ENCODE data around the gene SDCCAG8.

The SDCCAG8 gene

DNA sequence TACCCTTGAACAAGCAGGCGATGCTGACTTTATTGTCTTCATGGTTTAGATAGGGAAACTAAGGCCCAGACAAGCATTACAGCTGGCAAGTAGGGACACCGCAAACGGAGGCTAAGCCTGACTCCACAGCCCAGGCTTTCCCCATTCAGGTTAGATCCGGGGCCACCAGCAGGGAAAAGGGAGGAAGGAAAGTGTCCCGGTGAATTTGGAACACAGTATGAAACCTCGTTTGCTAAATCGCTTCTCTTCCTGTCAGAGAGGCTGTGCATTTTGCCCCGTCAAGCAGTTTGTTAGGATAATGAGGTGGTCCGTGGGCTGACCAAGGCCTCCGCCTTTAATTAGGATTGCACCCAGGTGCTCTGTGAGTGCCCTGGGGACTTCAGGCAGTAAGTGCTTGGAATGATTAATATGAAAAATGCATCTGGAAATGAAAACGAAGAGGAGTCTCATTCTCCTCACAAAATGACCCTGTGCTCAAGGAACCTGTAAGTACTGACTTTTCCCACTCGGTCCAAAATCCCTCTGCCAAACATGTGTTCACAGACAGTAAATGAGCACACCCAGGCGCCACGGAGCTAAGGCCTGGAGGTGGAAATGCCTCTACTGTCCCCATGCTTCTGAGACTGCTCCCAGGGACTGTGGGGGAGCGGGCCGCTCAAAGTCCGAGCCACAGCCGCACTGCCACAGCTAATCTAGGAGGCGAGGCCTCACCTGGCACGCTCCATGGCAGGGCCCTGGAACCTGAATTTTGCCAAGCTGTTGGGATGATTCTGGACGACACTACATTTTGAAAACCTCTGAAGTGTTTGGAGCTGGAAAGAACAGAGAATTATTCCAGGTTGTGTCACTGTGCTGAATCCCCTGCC is 234.1 kb downstream of the SDCCAG8 start:
- DNase-seq: no peak

- DNase-seq: no peak
Measured at GRCh38 chr1:243490748-243491686, 235.2 kb downstream of the SDCCAG8 start.

DNA sequence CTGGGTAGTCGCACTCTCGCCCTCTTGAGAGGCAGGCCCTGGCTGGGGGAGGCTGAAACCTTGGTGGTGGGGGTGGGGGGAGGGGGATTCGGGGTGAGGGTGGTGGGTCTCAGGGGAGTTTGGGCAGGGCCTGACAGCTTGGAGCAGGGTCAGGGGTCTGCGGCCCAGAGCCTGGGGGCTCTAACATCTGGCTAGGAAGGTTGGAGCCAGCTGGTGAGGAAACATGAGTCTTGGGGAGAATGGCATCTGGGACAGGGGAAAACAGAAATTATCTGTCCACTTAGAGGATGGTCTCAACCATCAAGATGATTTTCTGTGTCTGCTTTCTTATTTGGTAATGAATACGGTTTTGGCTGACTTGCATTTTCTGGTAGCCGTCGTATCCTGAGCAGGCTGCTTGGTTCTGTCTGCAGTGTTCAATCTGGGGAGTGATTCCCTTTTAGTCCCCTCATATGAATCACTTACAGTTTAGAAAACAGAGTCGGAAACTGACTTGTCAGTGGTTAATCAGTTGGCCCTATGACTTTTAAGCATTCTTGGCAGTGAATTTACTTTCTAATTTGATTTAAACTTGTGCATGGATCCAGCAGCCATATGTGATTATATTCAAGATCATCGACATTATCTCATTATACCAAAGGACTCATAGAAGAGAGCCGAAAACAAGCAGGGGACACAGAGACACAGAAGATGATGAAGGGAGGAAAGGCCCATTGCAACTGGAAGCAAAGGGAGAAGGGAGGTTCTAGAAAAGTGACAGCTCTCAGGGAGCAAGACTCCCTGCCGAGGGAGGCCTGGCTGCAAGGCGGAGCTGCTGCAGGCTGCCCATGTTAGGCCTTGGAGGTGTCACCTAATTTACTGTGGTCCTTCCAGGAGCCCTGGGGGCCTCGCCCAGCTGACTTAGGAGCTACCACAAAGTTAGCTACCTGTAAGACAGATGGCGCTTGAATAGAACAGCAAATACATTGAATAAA is 237.6 kb downstream of the SDCCAG8 start:
- no peak for DNase-seq

GRCh38 chr1:243494741-243495431 is 239.0 kb downstream of the SDCCAG8 start:
- DNase-seq: no peak

GRCh38 chr1:243495442-243496186 is 239.8 kb downstream of the SDCCAG8 start:
- DNase-seq: no peak

DNA sequence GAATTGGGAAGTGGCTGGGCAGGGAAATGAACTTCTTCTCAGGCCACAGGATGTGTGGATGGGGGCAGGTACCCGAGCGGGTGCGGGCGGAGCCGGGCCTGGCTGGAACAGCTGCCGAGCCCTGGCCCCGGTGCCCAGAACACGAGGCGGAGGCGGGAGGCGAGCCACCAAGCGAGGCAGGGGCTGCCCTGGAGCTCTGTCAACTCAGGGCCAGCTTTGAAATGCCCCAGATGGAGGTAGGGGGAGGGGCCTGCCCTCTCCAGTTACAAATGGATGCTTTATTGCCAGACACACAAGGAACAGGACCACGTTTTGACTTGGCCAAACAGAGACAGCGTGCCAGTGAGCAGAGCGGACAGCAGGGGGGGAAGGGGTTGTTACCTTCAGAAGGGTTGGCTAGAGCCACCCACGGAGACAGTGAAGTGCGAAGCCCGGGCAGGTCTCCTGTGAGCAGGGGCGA is 240.4 kb downstream of the SDCCAG8 start:
- DNase-seq: no peak

- no peak for DNase-seq
Measured at GRCh38 chr1:243496806-243497205, 241.0 kb downstream of the SDCCAG8 start.

DNA sequence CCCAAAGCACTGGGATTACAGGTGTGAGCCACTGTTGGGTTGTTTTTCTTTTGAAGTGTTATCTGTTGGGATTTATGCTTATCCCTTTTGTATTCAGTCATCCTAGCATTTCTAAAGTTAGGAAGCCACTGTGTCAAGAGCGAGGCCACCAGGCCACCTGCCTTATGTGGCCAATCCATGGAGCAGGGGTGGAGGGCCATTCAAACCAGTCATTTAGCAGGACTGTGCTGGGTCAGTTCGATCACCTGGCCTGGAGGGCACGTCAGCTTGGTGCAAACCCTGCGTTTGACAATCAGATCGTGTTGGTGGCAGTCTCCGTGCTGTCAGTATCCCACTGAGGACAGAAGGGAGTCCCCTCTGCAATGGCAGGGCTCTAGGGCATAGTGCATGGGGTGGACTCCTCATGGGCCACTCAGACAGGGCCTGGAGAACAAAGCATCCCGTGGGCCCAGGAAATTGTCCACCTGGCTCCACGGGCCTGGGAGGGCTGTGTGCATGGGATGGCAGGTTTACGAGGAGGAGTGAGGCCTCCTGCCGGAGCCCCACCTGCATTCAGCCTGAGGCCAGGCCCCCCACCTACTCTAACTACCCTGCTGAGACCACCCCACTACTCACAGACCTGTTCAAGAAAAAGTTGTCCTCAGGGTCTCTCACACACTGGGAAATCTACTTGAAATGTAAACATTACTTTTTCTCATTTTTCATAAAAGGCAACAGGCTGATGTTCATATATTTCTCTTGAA is 242.3 kb downstream of the SDCCAG8 start:
- no peak for DNase-seq

GRCh38 chr1:243499248-243499647 is 243.4 kb downstream of the SDCCAG8 start:
- no peak for DNase-seq

DNA sequence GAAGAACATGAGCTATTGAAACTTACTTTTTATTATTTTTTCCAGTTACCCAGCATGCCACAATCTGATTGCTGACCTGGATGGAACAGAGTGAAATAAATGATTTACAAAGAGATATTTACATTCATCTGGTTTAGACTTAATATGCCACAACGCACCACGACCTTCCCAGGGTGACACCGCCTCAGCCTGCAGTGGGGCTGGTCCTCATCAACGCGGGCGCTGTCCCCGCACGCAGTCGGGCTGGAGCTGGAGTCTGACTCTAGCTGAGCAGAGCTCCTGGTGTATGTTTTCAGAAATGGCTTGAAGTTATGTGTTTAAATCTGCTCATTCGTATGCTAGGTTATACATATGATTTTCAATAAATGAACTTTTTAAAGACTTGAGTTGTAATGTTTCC is 243.9 kb downstream of the SDCCAG8 start:
- DNase-seq: no peak

DNA sequence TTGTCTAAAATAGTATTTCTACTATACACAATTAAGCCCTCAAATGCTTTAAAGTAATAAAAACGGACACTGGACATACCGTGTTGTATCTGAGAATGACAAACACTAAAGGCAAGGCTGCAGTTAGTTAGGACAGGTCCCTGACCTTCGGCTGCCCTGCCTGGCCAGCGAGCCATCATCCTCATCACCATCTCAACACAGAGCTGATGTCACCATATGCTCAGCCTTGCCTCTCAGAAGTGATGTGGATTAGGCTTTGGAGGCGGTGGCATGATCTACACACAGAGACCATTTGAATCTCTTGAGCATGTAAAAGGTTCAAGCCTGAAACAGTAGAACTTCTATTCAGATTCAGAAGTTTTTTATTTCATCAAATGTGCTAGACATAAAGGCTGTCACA is 244.7 kb downstream of the SDCCAG8 start:
- no peak for DNase-seq

DNA sequence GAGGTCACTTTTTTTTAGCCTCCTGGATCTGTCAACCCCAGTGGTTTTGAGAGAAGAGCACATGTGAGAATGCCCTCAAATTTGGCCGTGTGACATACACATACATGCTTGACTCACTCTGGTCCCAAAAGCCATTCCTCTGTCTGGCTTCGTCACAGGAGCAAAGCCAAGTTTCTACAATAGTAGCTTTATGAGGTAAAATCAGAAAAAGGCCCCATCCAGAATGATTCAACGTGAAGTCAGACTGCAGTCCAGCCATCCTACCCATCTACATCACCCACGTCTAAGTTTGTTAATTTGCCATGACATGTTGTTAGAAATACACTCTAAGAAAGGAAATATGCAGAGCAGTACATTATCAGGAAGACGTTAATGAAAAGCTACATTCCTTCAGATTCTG is 245.2 kb downstream of the SDCCAG8 start:
- no peak for DNase-seq

DNA sequence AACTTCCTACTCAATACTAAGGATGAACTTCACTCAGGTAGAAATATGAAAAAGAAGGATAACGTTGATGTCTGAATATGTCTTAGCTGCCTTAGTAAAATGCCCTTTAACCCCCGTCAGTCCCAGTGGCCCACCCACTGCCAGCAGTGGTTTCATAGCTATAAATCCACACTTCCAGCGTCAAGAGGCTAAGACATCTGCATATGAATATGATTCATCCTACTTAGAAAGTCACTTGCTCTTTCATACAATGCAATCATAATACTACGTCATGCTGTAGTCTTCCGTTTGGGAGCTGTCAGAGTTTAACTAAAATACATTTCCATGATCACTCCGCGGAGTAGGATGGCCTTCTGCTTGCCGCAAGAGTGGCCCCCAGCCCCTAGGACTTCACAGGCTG is 247.3 kb downstream of the SDCCAG8 start:
- no peak for DNase-seq

- DNase-seq: no peak
Measured at GRCh38 chr1:243505986-243506689, 250.3 kb downstream of the SDCCAG8 start.

- DNase-seq: no peak
Measured at GRCh38 chr1:243507001-243507671, 251.3 kb downstream of the SDCCAG8 start.

DNA sequence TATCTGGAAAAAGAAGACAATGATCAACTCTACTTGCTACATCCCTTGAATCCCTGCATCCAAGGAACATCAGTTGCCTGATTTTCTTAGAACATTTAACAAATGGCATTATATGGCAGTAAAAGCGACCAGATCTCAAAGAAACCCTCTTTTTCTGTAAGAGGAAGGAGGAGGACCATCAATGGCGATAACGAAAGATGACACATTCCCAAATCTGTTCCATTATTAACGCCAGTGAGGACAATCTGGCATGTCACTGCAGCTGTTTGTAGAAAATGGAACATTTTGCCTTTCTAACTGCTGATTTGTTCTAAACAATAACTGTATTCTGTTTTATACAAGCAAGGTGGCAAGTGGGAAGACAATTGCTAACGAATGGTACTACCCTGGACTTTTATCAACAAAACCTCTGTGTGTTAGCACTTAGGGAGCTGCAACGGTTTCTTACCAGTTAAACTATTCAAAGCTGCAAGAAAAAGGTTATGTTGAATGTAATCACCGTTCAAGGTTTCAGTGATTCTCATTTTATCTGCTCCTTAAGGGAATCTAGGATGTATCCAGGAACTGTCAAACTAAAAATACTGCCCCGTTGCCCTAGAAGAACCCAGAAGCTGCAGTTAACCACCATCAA is 251.9 kb downstream of the SDCCAG8 start:
- no peak for DNase-seq

DNA sequence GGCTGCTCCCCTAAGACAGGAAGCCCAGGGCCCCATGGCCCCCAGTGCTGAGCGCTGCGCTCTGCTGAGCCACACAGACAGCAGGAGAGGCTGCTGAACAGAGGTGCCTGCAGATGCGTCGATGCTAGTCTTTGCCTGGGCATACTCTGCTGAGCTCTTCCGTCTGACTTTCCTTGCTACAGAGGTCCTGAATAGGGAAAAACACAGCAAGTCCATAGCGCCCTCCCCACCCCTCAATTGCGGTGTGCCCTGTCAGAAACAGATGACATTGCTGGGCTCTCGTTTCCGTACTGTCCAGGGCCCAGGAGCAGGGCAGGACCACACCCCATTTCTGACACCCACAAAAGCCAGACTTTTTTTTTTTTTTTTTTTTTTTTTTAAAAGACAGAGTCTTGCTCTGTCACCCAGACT is 252.5 kb downstream of the SDCCAG8 start:
- DNase-seq: no peak

DNA sequence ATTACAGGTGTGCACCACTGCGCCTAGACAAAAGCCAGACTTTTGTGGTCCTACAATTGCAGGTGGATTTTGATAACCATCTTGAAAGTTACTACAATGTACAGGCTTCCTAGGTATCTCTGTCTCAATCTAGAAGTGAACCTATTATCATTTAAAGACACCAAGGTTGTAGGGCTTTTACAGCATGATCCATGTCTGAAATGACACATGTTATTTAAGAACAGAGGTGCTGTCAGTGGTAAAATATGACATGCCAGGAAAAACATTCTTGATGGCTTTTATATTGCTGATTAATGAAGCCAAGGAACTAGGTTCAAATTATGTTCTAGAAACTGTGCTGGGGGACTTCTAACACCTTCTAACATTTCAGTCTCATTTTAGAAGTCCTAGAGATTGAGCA is 253.1 kb downstream of the SDCCAG8 start:
- no peak for DNase-seq

- DNase-seq: no peak
Measured at GRCh38 chr1:243510928-243511327, 255.1 kb downstream of the SDCCAG8 start.
